Measurements from ENCODE around the gene CYB5B.

GRCh38 chr16:69479775-69480174 lies 55.4 kb downstream of the CYB5B start:
- TF ChIP-seq CTCF (IDR thresholded peaks at IDR 0.05; ENCODE audit: low read length), result no peak
- TF ChIP-seq EZH2 (optimal IDR thresholded peaks at IDR 0.05; ENCODE audit: low read depth, low read length), result no peak
